ENCODE data around the gene TEAD3.

GRCh38 chr6:35435074-35435837 is 61.6 kb downstream of the TEAD3 start:
- TF ChIP-seq CTCF (IDR thresholded peaks at IDR 0.05), result no peak
- no peak for TF ChIP-seq POLR2A (IDR thresholded peaks at IDR 0.05)

Data from esophagus squamous epithelium (tissue), 4 donors.